BJ (cell line): ENCODE measurements around the gene SLC25A6. TPM values are rescaled to one million over a fixed set of nuclear protein-coding genes. Genes with fewer than 3 reads are reported as not detected.

Experiments used
- CTCF ChIA-PET: fragments of 350-600 bp; formaldehyde crosslinking; extraction: SDS; loops from one replicate; lab custom pipeline; 2021; ENCODE audit warnings: antibody characterized with exemption, inconsistent platforms; lab: Yijun Ruan, JAX
- POLR2A ChIA-PET: fragments of 300-600 bp; sonication (Branson Sonifier 250); formaldehyde crosslinking; extraction: SDS; loops from one replicate; lab custom pipeline; 2021; ENCODE audit warnings: antibody characterized with exemption; lab: Charles Lee
- DNase-seq: peaks from one replicate; pipeline ENCODE4 v3.0.0-alpha.2; 2011; ENCODE audit warnings: low read depth
- H3K27me3 ChIP-seq: 2 replicates; pipeline ENCODE4 v1.6.0; 2011; ENCODE audit warnings: low read length; ENCODE audit not compliant: control insufficient read depth, insufficient read depth
- H3K36me3 ChIP-seq: 2 replicates; pipeline ENCODE4 v1.5.1; 2011; ENCODE audit warnings: low read length; ENCODE audit not compliant: control insufficient read depth, insufficient read depth
- H3K4me3 ChIP-seq: 2 replicates; pipeline ENCODE4 v1.5.1; 2011; ENCODE audit warnings: low read depth, mild to moderate bottlenecking, control low read depth, low read length
- CTCF ChIP-seq: IDR thresholded peaks from 2 replicates; pipeline ENCODE4 v1.5.1; 2011; ENCODE audit warnings: low read depth, mild to moderate bottlenecking, control low read depth, inconsistent platforms, low read length, moderate library complexity; ENCODE audit not compliant: insufficient read depth
- polyA plus RNA-seq: library from polyadenylated mRNA; depleted of rRNA; stranded (reverse); fragments of >200 nt; gene quantifications from 2 replicates; pipeline ENCODE4 v1.2.3, GENCODE V29; 2011

The SLC25A6 gene
- polyA plus RNA-seq, 1 experiment, result 598 TPM

GRCh38 chrX:1394731-1395501 lies 3.0 kb upstream of the SLC25A6 start:
- CTCF ChIA-PET, result no interaction called here
- H3K36me3 ChIP-seq, result peaks cover 3% of the 10 kb centered on the region
- no peaks in the 10 kb centered on the region for H3K27me3 ChIP-seq
- no peak for TF ChIP-seq CTCF
- DNase-seq, result no peak
- POLR2A ChIA-PET, result no interaction called here
- H3K4me3 ChIP-seq, result no peak overlapping the region

- ChIA-PET POLR2A (no interaction called here), CTCF (no interaction called here)
- TF ChIP-seq CTCF, result no peak
- H3K27me3 ChIP-seq, result no peaks in the 10 kb centered on the region
- no peak for DNase-seq
- peaks cover 12% of the 10 kb centered on the region for H3K36me3 ChIP-seq
- H3K4me3 ChIP-seq, result no peak overlapping the region
Measured at GRCh38 chrX:1393871-1394615, 2.1 kb upstream of the SLC25A6 start.

DNA sequence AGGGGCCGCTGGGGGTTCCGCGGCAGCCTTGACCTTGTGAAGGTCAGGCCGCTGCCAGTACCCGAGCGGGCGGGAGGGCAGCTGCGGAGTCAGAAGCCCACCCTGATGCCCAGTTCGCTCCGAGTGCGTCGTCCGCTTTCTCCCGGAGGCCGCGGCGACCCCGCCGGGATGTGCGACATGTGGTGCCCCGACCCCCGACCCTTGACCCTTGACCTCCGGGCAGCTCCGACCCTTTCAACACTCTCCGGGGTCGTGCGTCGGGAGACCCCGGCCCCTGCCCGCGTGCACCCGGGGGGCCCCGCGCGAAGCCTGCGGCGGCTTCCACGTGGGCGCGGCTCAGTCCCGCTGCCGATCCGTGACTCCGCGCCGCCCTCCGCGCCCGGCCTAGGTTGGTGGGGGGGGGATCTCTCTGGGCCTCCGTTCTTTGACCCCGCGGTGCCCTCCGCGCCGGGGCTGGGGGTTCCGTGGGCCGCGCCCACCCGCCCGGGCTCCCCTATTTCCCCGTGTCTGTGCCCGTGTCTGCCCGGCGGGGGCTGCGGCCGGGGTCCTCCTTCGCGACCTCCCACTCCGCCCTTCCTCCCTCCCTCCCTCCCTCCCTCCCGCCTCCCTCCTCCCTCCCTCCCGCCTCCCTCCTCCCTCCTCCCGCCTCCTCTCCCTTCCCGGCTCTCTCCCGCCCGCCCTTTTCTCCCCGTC lies 609 bp upstream of the SLC25A6 start:
- POLR2A ChIA-PET, result no interaction called here
- CTCF ChIA-PET, result no interaction called here
- TF ChIP-seq CTCF, result no peak

GRCh38 chrX:1391370-1391706 lies 575 bp downstream of the SLC25A6 start:
- DNase-seq, result peak; percentile 12
- no peaks in the 10 kb centered on the region for H3K27me3 ChIP-seq
- no peak for TF ChIP-seq CTCF
- POLR2A ChIA-PET, result no interaction called here
- H3K4me3 ChIP-seq, result peak overlapping the region; percentile 95
- peaks cover 30% of the 10 kb centered on the region for H3K36me3 ChIP-seq
- CTCF ChIA-PET, result no interaction called here

More for the DNA sequence above, 609 bp upstream of the SLC25A6 start:
- DNase-seq, result no peak
- Histone ChIP-seq H3K4me3 (peak overlapping the region; percentile 90), H3K36me3 (peaks cover 20% of the 10 kb centered on the region), H3K27me3 (no peaks in the 10 kb centered on the region)
